Stimulated activated CD4-positive, alpha-beta T cell treated with anti-CD3 and anti-CD28 coated beads, Interleukin-1b, Interleukin-23, amount 100 ng/mL, for 1 hour (primary cell): ENCODE measurements around the gene LNX1.

Source experiments
- DNase-seq, 2 donors: peaks; one replicate each; pipeline ENCODE4 v3.0.0-alpha.2; 2020; ENCODE audit warnings: low read depth in 2 of 2

LNX1 gene

DNA sequence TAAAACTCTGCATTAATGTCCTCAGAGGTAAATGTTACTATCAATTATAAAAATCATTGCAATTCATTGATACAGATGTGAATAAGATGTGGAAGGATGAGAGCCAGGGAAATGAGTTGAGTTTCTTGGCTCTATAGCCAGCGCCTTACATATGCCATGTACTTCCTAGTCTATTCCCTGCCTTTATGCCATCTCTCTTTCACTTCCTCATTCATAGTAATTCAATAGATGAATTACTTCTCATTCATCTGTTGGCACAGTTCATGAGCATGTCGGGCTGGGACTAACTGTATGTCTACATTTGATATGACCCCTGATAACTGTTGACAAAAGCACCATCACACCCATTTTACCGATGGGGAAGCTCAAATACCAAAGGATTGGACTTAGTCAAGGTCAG, 55.7 kb downstream of the LNX1 start:
- DNase-seq, result no peak

- DNase-seq, result no peak
Observed at GRCh38 chr4:53534684-53535083, 56.6 kb downstream of the LNX1 start.

GRCh38 chr4:53532521-53532920, 58.8 kb downstream of the LNX1 start:
- DNase-seq, result no peak

- no peak for DNase-seq
Observed at GRCh38 chr4:53531585-53532224, 59.6 kb downstream of the LNX1 start.

DNA sequence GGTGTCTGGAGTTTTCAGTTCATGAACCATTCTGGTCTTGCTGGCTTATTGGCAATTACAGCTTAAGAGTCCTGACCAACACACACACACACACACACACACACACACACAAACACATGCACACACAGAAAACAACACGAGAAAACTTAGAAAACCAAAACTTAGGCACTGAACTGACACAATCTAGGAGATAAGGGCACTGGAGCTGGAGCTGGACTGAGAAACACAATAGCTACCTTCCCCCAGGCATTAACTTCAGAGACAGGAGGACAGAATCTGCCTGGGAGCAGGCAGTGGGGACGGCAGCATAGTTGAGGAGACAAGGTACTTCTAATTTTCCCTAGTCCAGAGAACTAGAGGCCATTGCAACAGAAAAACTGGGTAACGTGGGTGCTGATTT, 62.3 kb downstream of the LNX1 start:
- DNase-seq, result no peak

DNA sequence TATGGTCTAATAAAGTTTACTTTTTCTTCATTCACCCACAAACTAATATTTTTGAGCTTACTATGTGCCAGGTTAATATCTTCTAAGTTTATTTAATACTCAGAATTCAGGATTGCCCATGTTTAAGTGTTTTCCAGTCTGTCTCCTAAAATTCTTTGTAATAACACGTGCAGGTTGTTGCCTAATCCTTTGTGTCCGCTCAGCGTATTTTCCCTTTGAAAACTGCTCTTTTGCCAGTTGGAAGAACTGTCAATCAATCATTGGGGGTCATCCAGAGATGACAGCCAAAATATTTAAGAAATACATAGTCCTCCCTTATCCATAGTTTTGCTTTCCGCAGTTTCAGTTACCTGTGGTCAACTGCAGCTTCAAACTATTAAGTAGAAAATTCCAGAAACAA, 63.4 kb downstream of the LNX1 start:
- no peak for DNase-seq

GRCh38 chr4:53527326-53527725, 64.0 kb downstream of the LNX1 start:
- DNase-seq, result no peak

DNA sequence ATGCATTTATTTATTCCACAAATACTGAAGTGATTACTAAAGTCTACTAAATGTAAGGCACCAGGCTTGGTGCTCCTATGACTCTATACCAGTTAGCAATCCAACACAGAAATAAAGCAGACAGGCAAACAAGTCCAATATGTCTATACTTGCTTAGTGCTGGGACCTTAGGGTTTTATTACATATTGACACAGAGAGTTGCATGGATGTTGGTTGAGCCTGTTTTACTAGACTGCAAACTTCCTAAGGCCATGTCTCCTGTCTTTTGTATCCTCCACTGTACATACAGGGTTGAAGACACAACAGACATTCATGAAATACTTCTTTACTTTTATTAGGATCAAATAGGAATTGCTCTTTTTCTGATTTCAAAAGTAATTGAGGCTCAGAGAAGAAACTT, 69.0 kb downstream of the LNX1 start:
- no peak for DNase-seq

DNA sequence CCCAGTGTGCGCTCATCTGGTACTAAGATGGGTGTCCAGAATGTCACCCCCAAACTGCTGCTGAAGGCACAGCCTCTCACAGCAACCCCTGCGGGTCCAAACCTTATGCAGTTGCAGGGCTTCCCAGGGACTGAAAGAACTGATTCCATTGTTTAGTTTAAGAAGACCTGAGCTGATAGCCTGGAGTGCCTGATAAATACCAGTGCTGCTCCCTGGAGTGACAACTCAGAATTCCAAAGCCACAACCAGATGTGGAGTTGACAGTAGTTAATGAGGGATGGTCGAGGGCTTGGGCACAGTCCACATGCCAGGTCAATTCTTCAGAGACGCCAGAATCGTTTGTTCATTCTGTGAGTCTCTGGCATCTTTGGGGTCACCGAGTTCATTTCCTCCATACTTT, 71.2 kb downstream of the LNX1 start:
- DNase-seq, result no peak

DNA sequence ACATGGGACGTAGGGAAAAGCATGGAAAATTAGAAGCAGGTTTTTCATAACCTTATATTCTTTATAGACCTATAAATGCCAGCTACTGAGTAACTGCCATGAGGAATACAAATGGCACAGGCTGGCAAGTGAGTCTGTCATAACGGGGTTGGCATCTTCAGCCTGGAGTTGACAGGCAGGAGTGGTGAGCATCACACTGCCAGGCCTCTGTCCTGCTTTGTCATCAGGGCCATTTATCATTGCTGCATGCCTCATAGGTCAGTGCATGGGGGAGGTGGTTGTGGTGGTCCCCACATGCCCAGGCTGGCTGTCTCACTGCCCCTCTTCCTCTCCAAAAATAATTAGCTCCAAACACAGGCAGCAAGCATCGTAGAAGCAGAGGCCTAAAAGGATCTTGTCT, 72.5 kb downstream of the LNX1 start:
- DNase-seq, result no peak

DNA sequence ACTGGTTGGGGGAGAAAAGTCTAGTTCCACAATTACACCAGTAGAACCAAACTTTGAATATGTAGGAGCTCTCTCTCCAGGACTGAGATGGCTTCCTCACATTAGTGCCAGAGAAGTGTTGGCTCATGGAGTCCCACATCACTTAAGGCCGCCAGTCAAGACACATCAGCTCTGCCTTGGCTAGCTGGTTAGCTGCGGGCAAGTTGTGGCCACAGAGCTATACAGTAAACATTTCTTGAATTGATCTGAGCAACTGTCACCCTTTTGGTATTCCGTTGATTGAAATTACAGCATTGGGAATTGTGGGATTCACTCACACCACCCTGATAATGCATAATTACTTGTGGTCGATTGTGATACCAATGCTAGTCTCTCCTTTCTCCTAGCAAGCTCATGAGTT, 76.2 kb downstream of the LNX1 start:
- DNase-seq, result no peak

GRCh38 chr4:53514509-53514908, 76.8 kb downstream of the LNX1 start:
- DNase-seq, result no peak

DNA sequence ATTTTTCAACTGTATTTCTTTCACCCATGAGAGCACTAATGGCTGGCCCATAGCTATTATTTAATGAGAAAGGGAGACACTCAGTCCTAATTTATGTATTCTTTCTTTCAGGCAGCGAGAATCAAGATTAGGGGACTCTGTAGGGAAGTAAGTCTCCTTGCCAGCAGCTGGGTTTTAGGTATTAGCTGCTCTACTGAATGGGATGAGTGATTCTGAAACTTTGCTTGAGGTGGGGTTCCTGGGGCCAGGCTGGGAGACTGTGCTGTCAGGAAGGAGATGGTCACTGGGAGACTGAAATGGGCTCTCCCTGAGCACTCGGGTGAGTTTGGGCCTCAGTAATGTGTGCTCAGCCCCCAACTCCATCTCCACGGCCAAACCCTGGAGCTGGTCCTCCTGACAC, 78.7 kb downstream of the LNX1 start:
- DNase-seq, result no peak

DNA sequence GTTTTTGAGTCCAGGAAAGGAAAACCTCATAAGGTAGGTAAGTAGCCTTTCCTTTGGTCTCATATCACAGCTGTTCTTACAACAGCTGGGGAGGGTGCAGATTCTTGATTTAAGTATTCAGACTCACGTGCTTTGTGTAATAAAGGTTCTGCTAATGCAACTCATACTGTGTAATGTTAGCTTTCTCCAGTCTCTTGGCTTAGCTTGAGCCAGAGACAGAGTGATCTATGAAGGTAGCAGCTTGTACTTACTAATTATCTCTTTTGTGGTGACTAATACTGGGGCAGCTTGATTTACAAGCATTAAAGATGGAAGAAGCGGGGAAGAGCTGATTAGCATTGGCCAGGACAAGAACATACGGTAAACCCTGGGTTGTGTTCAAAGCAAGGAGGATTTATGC, 80.3 kb downstream of the LNX1 start:
- no peak for DNase-seq

GRCh38 chr4:53510321-53510720, 81.0 kb downstream of the LNX1 start:
- DNase-seq, result no peak

GRCh38 chr4:53508446-53508845, 82.8 kb downstream of the LNX1 start:
- no peak for DNase-seq

DNA sequence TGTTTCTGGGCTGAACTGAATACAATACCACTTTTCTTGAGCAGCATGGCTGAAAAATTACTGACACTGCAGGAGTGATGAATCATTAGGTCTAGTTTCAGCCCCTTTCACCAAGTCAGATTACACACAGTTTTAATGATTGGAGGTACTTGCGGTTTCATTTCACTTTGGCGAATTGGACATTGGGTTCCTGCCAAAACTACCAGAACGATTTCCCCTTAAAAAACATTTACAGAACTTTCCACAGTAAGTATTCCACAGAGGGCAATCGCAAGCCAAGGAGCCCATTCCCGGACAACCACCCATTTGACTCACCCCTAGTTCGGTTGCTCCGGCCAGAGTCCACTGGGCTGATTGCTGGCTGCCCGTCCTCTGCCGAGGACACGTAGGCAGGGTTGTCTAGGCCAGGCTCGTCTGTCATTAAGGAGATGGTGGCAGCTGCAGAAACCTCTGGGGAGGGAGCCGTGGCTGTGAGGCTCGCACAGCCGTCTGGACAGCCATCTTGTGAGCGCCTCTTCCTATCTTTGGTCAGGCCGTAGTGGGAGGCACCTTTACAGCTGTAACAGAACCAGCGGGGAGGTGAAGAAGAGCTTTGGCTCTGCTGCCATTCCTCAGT, 83.5 kb downstream of the LNX1 start:
- DNase-seq, result no peak

DNA sequence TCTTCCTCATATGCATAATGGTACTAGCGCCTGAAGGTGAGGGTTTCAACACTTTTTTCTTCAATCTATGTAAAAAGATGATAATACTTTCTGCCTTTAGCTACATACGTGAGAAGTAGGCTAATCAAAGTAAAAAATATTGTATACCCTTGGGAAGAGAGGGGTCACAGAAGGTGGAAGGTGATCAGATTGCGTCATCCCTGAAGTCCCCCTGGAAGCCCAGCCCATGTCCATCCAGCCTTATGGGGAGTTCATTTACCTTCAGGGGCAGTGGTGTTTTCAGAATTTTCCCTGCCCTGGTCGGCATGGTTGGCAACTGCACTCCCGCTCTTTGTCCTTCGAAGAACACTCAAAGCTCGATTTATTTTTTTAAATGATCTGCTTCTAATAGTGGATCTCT, 84.2 kb downstream of the LNX1 start:
- DNase-seq, result no peak

GRCh38 chr4:53505947-53506346, 85.3 kb downstream of the LNX1 start:
- no peak for DNase-seq

GRCh38 chr4:53502094-53502493, 89.2 kb downstream of the LNX1 start:
- no peak for DNase-seq

DNA sequence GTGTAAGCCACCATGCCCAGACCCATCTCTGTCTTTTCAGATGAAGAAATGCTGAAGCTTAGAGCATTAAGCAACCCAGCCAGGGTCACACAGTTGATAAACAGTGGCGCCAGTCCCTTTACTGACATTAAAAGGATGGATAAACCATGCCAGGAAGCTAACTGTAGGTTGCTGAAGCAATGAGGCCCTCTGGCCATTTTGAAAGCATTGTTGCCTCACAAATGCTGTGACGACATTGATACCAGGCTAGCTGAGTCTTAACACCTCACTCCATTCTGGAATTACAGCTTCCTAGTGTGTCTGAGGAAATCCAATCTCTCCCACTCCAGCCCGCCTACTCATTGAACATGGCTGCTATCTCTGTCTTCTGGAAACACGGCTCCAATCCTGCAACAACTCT, 89.7 kb downstream of the LNX1 start:
- no peak for DNase-seq

GRCh38 chr4:53500546-53500945, 90.7 kb downstream of the LNX1 start:
- DNase-seq, result no peak

DNA sequence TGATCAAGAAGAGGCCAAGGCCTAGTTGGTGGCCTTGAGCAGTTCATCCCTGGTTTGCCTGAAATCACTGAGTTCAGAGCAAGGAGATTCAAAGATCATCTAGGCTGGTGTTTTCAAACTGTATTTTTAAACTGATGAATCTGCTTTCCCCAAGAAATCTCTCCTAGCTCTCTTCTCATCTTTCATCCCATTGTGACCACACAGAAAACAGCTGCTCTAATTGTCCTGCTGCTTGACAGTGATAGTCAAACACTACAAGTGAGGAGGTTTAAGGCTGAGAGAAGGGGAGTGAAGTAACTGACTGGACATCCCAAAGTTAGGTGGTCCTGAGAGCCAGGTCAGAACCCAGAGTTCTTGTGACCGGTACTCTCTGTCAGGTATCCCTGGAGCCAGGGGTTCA, 91.5 kb downstream of the LNX1 start:
- DNase-seq, result no peak

- no peak for DNase-seq
Observed at GRCh38 chr4:53498706-53499105, 92.6 kb downstream of the LNX1 start.
